B cell (primary cell): ENCODE data around the gene MTCL1. TPM values are rescaled to one million over a fixed set of nuclear protein-coding genes. Genes with fewer than 3 reads are reported as not detected.

Experiments used
- ATAC-seq: fragments of 200-7000 bp; cut with Tn5 transposase; one replicate; pipeline ENCODE4 v1.10.0; 2021; ENCODE audit warnings: low read depth, mild to moderate bottlenecking, moderate number of reproducible peaks, moderate library complexity
- CTCF ChIA-PET: fragments of 350-600 bp; sonication (Branson Sonifier 250); formaldehyde crosslinking; loops from one replicate; lab custom pipeline; 2021; ENCODE audit warnings: antibody characterized with exemption, inconsistent platforms; lab: Charles Lee
- POLR2A ChIA-PET: fragments of 350-600 bp; sonication (Branson Sonifier 250); formaldehyde crosslinking; loops from one replicate; lab custom pipeline; 2021; ENCODE audit warnings: antibody characterized with exemption; lab: Charles Lee
- DNase-seq: peaks from one replicate; pipeline ENCODE4 v3.0.0; 2013
- H2AFZ ChIP-seq: 2 replicates; pipeline ENCODE4 v1.6.1; 2012; ENCODE audit warnings: mild to moderate bottlenecking, low read depth, low read length; ENCODE audit not compliant: insufficient read depth, poor library complexity, severe bottlenecking
- H3K27ac ChIP-seq, 2 donors: 1 replicate in 1 of 2; 2 replicates in 1 of 2; pipeline ENCODE4 v1.5.1; 2012 to 2013; ENCODE audit warnings: low read length in 2 of 2, mild to moderate bottlenecking in 2 of 2, moderate library complexity in 1 of 2
- H3K27me3 ChIP-seq, 4 experiments: fragments of 200-600 bp in 1 of 4; sonication (generic) in 1 of 4; replicated peaks in 1 of 4; 1 replicate in 2 of 4; 2 replicates in 2 of 4; pipeline versions ENCODE4 v1.6.1 to v1.7.0; 2013 to 2016; ENCODE audit warnings: low read length in 3 of 4, mild to moderate bottlenecking in 2 of 4, mixed read lengths in 1 of 4, moderate library complexity in 1 of 4; ENCODE audit not compliant: insufficient read depth in 4 of 4, control insufficient read depth in 3 of 4; ENCODE audit errors: control extremely low read depth in 1 of 4
- H3K36me3 ChIP-seq, 2 experiments: replicated peaks in 1 of 2; 1 replicate in 1 of 2; 2 replicates in 1 of 2; pipeline versions ENCODE4 v1.6.1 to v1.7.1; 2013; ENCODE audit warnings: low read length in 1 of 2; ENCODE audit not compliant: insufficient read depth in 2 of 2, control insufficient read depth in 1 of 2; ENCODE audit errors: control extremely low read depth in 1 of 2, extremely low read depth in 1 of 2
- H3K4me1 ChIP-seq, 2 donors: fragments of 200-600 bp in 1 of 2; sonication (generic) in 1 of 2; 1 replicate in 1 of 2; 2 replicates in 1 of 2; pipeline versions ENCODE4 v1.5.1 to v1.6.1; 2013 to 2017; ENCODE audit warnings: low read length in 2 of 2; ENCODE audit not compliant: control insufficient read depth in 2 of 2, insufficient read depth in 2 of 2
- H3K4me2 ChIP-seq: replicated peaks from 2 replicates; pipeline ENCODE3; 2012; ENCODE audit warnings: mild to moderate bottlenecking, low read depth, low read length; ENCODE audit not compliant: poor library complexity, severe bottlenecking
- H3K4me3 ChIP-seq, 5 experiments: fragments of 200-600 bp in 1 of 5; sonication (generic) in 1 of 5; 1 replicate in 3 of 5; 2 replicates in 2 of 5; pipeline versions ENCODE4 v1.5.1 to v1.7.0; 2011 to 2016; ENCODE audit warnings: low read length in 4 of 5, mild to moderate bottlenecking in 4 of 5, low read depth in 2 of 5, control low read depth in 1 of 5, moderate library complexity in 1 of 5; ENCODE audit not compliant: insufficient read depth in 1 of 5; ENCODE audit errors: control extremely low read depth in 1 of 5, extremely low read depth in 1 of 5
- H3K79me2 ChIP-seq: fragments of 200-600 bp; sonication (generic); one replicate; pipeline ENCODE4 v1.6.0; 2016; ENCODE audit warnings: low read length; ENCODE audit not compliant: control insufficient read depth, insufficient read depth
- H3K9ac ChIP-seq: fragments of 200-600 bp; sonication (generic); 2 replicates; pipeline ENCODE4 v1.6.1; 2017; ENCODE audit warnings: mild to moderate bottlenecking, low read length, moderate library complexity
- H3K9me3 ChIP-seq, 3 donors: one replicate each; pipeline versions ENCODE4 v1.6.1 to v1.7.1; 2013; ENCODE audit warnings: low read length in 2 of 3; ENCODE audit not compliant: control insufficient read depth in 2 of 3, insufficient read depth in 1 of 3; ENCODE audit errors: control extremely low read depth in 1 of 3
- H4K20me1 ChIP-seq: 2 replicates; pipeline ENCODE4 v1.6.0; 2012; ENCODE audit warnings: mild to moderate bottlenecking, low read length; ENCODE audit not compliant: insufficient read depth, control insufficient read depth, poor library complexity, severe bottlenecking
- H3K27ac Mint-ChIP-seq: one replicate; pipeline ENCODE4 v1.8.0; 2021; ENCODE audit warnings: mixed read lengths
- H3K27me3 Mint-ChIP-seq: one replicate; pipeline ENCODE4 v1.8.0; 2021; ENCODE audit warnings: mixed read lengths
- H3K4me1 Mint-ChIP-seq: one replicate; pipeline ENCODE4 v1.8.0; 2021; ENCODE audit warnings: mixed read lengths
- H3K4me3 Mint-ChIP-seq: one replicate; pipeline ENCODE4 v1.8.0; 2021; ENCODE audit warnings: mixed read lengths
- H3K9me3 Mint-ChIP-seq: one replicate; pipeline ENCODE4 v1.8.0; 2022; ENCODE audit warnings: mixed read lengths; ENCODE audit not compliant: insufficient read depth
- EZH2 ChIP-seq: IDR thresholded peaks from 2 replicates; pipeline ENCODE4 v1.6.1; 2012; ENCODE audit warnings: borderline replicate concordance, low read depth, mild to moderate bottlenecking, moderate library complexity, low read length; ENCODE audit not compliant: insufficient read depth, poor library complexity, severe bottlenecking
- WGBS: methylation state at CpG from one replicate; pipeline ENCODE4 v1.1.5; 2013; ENCODE audit warnings: missing lambda C conversion rate; ENCODE audit not compliant: insufficient coverage; 5-methylcytosine and 5-hydroxymethylcytosine counted together
- intact Hi-C: fragments of 100-400 bp; cut with micrococcal nuclease; formaldehyde crosslinking; loops from one replicate; pipeline ENCODE4 v1.10.0; 2022
- polyA plus RNA-seq: library from polyadenylated mRNA; depleted of rRNA; stranded (reverse); fragments of >200 nt; gene quantifications from 2 replicates; pipeline ENCODE4 v1.2.3, GENCODE V29; 2012
- total RNA-seq, 2 donors: library from RNA; stranded (reverse); fragments of 120-200 nt in 1 of 2; gene quantifications; 1 replicate in 1 of 2; 2 replicates in 1 of 2; pipeline versions ENCODE4 v1.2.3 to v1.2.4, GENCODE V29; 2013 to 2022
- TF ChIP-seq, protein P1 (sequence below): fragments of 200-600 bp; IDR thresholded peaks from one replicate; pipeline ENCODE4 v1.8.0; 2022; ENCODE audit warnings: antibody characterized with exemption, mild to moderate bottlenecking

The MTCL1 gene
- total and polyA plus RNA-seq, 2 donors (not counting 1 experiment from before 2014, with no cell fraction given): 2.7 to 5.8 TPM

DNA sequence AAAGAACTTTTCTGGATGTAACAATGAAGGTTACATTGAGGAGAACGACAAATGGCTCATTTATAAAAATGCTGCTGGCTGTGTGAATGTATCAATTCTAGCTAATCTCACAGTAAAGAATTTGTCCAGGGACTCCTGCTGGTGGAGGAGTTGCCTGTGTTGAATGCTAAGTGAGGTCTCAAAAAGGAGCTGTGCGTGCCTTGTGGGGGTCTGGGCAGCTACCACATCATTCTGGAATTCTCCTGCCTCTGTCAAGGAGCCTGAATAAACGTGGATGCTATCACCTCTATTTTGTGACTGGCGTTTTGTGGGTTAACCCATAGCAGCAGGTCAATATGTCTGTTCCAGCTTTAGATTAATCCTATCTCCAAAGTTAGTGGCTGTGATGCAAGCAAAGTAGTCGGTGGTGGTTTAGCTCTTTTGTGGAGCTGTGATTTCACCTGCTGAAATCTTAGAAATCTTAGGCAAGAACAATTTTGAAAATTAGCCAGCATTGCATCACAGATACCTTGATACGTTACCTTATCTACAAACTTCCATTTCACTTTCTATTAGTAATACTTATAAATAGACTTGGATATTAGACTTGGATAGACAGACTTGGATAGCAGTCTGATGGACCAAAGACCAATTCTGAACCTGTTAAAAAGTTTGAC lies 96.8 kb downstream of the MTCL1 start:
- no peaks in the 10 kb centered on the region for H3K4me1 ChIP-seq
- no peak for TF ChIP-seq EZH2
- TF ChIP-seq, protein P1, sequence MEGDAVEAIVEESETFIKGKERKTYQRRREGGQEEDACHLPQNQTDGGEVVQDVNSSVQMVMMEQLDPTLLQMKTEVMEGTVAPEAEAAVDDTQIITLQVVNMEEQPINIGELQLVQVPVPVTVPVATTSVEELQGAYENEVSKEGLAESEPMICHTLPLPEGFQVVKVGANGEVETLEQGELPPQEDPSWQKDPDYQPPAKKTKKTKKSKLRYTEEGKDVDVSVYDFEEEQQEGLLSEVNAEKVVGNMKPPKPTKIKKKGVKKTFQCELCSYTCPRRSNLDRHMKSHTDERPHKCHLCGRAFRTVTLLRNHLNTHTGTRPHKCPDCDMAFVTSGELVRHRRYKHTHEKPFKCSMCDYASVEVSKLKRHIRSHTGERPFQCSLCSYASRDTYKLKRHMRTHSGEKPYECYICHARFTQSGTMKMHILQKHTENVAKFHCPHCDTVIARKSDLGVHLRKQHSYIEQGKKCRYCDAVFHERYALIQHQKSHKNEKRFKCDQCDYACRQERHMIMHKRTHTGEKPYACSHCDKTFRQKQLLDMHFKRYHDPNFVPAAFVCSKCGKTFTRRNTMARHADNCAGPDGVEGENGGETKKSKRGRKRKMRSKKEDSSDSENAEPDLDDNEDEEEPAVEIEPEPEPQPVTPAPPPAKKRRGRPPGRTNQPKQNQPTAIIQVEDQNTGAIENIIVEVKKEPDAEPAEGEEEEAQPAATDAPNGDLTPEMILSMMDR: no peak
- H3K27ac ChIP-seq: no peak overlapping the region
- H2AFZ ChIP-seq: no peak overlapping the region
- DNase-seq (no peak), ATAC-seq (no peak)
- intact Hi-C loops: no loop called here
- H3K4me2 ChIP-seq: no peak overlapping the region
- no peaks in the 10 kb centered on the region for H3K27me3 ChIP-seq
- H3K79me2 ChIP-seq: no peaks in the 10 kb centered on the region
- H3K36me3 ChIP-seq: no peaks in the 10 kb centered on the region
- WGBS: 94% methylated on average over 3 of the region's 6 CpGs
- POLR2A ChIA-PET: no interaction called here
- Mint-ChIP-seq H3K4me1 (no peaks in the 10 kb centered on the region), H3K27ac (no peak overlapping the region), H3K27me3 (no peaks in the 10 kb centered on the region), H3K9me3 (no peaks in the 10 kb centered on the region), H3K4me3 (no peak overlapping the region)
- H3K9me3 ChIP-seq: no peaks in the 10 kb centered on the region
- H4K20me1 ChIP-seq: no peaks in the 10 kb centered on the region
- no peak overlapping the region for H3K4me3 ChIP-seq
- CTCF ChIA-PET: no interaction called here
- H3K9ac ChIP-seq: no peak overlapping the region

DNA sequence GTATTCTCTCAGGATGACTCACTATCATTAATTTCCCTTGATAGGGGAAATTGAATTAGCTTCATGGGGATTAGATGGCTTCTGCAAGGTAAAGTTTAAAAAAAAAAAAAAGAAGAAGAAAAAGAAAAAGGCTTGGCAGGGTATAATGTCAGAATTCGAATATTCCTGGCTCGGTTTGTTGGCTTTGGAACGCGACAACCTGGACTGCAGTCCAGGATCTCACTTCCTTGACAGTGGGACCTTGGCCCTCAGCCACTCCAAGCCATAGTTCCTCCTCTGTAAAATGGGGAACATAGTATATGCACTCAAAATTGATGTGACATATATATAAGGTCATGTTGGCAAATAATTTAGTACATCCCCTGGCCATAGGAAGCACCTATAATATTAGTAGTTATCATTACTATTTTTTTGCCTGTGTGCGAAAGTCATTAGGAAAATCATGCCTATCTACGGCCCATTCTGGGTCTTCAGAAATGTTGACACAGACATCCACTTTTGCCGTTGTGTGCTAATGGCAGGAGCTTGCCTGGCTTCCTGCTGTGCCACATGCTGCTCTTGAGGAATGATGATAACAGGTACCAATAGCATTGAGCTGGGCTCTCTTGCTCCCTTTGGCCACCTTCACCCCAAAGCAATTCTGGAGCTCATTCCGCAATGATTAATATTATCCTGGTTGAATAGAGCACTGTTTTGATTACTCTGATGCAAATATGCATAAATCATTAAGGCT lies 97.9 kb downstream of the MTCL1 start:
- Mint-ChIP-seq H3K9me3 (no peaks in the 10 kb centered on the region), H3K27ac (no peak overlapping the region), H3K27me3 (no peaks in the 10 kb centered on the region), H3K4me1 (no peaks in the 10 kb centered on the region), H3K4me3 (no peak overlapping the region)
- no peaks in the 10 kb centered on the region for H3K4me1 ChIP-seq
- no peak overlapping the region for H3K9ac ChIP-seq
- TF ChIP-seq, protein P1: no peak
- TF ChIP-seq EZH2: no peak
- no peaks in the 10 kb centered on the region for H4K20me1 ChIP-seq
- no peak overlapping the region for H3K4me3 ChIP-seq
- POLR2A ChIA-PET: no interaction called here
- H3K27me3 ChIP-seq: no peaks in the 10 kb centered on the region
- no peaks in the 10 kb centered on the region for H3K36me3 ChIP-seq
- no peaks in the 10 kb centered on the region for H3K79me2 ChIP-seq
- H3K4me2 ChIP-seq: no peak overlapping the region
- H2AFZ ChIP-seq: no peak overlapping the region
- intact Hi-C loops: no loop called here
- no peaks in the 10 kb centered on the region for H3K9me3 ChIP-seq
- ATAC-seq (no peak), DNase-seq (no peak)
- 83% methylated on average over 1 of the region's 8 CpGs for WGBS
- H3K27ac ChIP-seq: no peak overlapping the region
- CTCF ChIA-PET: no interaction called here
